ENCODE measurements around the gene CASP4.

CASP4 gene

DNA sequence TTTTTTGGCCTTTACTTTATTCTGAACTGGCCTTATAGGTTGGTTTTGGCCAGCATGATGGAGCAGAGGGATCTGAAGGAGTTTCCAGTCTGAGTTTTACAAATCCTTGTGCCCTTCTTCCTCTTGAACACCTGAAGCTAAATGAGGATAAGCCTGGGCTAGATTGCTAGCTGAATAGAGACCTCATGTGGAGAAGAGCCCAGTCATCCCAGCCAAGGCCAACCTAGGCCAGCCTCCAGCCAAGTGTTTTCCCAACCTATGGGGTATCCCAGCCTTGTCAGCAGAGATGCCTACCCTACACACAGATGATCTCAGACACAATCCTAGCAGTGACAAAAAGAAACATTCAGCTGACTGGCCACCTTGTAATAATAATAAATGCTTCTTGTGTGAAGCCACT is 69.1 kb downstream of the CASP4 start:
- TF ChIP-seq, protein P1, sequence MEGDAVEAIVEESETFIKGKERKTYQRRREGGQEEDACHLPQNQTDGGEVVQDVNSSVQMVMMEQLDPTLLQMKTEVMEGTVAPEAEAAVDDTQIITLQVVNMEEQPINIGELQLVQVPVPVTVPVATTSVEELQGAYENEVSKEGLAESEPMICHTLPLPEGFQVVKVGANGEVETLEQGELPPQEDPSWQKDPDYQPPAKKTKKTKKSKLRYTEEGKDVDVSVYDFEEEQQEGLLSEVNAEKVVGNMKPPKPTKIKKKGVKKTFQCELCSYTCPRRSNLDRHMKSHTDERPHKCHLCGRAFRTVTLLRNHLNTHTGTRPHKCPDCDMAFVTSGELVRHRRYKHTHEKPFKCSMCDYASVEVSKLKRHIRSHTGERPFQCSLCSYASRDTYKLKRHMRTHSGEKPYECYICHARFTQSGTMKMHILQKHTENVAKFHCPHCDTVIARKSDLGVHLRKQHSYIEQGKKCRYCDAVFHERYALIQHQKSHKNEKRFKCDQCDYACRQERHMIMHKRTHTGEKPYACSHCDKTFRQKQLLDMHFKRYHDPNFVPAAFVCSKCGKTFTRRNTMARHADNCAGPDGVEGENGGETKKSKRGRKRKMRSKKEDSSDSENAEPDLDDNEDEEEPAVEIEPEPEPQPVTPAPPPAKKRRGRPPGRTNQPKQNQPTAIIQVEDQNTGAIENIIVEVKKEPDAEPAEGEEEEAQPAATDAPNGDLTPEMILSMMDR (IDR thresholded peaks at IDR 0.05): no peak

DNA sequence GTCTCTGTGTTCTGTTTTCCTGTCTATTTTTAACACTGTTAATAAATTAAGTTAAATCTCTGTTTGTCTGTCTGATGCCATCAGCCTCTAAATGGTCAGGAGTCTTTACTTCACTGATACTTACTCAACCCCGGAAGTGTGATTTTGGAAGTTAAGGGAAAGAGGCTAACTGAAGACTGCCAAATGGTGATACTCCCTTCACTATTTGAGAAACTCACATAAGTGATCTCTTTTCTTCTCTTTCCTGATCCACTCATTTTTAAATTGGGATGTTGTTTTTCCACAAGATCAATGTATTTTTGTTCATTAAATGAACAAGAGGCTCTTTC is 69.7 kb downstream of the CASP4 start:
- TF ChIP-seq, protein P1 (IDR thresholded peaks at IDR 0.05): no peak

DNA sequence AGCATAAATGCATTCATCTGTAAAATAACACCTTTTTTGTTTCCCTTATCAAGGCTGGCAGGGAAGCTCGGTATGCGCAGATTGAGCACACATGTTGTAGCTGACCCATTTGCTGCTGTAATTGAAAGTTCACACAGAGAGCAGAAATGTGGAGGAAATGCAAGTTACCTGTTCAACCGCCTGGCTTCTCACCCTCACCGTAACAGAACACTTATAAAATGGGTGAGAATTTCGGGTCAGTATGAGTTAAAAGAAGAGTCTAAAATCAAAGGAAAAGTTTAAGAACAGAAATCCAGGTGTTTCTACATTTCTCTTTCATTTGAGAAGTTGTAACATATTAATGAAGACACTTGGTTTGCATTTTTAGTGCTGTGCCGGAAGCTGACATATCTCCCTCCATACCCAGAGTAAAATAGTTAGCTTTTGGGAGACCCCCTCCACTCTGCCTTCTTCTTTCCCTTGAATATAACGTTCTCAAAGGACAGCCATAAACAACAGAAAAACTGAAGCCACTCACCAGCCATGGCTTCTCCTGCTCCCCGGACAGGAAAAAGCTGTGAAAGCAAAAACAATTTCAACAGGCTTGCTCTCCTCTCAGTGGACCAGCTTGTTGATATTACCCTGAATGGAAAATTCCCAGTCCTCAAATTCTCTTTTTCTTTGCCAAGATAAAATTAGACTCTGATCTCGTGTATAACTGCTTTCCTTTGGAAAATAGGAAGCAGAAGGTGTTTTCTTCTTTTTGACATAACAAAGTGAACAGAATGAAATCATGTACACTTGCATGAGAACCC is 70.3 kb downstream of the CASP4 start, which contains the start of gene CASP12:
Gene CASP12 (minus strand): TSS at position 570 of the 794 bp plus-strand sequence.
- TF ChIP-seq, protein P1 (IDR thresholded peaks at IDR 0.05): no peak

DNA sequence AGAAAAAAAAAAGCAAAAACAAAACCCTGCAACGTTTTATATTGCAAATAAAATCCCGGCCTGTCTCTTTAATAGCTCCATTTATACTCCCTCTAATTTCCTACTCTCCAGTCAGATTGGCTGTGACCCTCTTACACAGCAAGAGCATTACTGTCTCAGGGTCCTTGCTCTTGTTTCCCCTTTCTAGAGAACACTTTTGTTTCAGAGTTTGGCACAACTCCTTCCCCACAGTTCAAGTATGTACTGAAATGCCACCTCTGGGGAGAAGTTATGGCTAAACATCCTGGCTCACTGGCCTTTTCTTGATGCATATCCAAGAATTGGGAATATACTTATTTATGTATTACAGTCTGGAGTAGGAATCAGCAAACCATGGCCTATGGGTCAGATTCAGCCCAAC is 72.7 kb downstream of the CASP4 start:
- TF ChIP-seq, protein P1 (IDR thresholded peaks at IDR 0.05): no peak

DNA sequence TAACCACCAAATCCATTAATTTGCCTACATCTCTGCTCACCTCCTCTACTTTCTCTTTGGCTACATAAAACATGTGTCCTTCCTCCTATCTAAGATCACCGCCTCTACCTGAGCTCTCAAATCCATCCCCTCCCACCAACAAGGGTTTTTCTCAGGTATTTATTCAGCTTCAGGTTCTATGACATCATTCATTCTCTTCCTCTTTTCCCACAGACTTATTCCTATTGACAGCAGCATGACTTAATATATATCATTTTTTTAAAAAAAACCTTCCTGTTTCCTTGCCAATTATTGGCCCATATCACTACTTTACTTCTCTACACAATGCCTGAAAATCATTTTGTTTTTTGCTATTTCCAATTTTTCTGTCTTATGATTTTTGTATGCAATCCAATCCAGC is 74.5 kb downstream of the CASP4 start:
- TF ChIP-seq, protein P1 (IDR thresholded peaks at IDR 0.05): no peak

Data from LNCAP (cell line).